Neuronal stem cell (in vitro differentiated cells): ENCODE data around the gene ACOXL.
A peak's percentile ranks its signal among the peaks of the same experiment; 100 is the strongest.

ENCODE experiments used
- DNase-seq: peaks from one replicate; pipeline ENCODE4 v3.0.0-alpha.2; 2013; ENCODE audit warnings: low spot score
- H2AFZ ChIP-seq: one replicate; pipeline ENCODE4 v1.6.1; 2013; ENCODE audit warnings: mild to moderate bottlenecking, low read length, inconsistent platforms
- H2AK5ac ChIP-seq: 2 replicates; pipeline ENCODE4 v1.6.1; 2013; ENCODE audit warnings: low read depth, mild to moderate bottlenecking, inconsistent platforms, low read length, moderate library complexity, mixed read lengths
- H2BK120ac ChIP-seq: 2 replicates; pipeline ENCODE4 v1.6.1; 2013; ENCODE audit warnings: low read depth, mild to moderate bottlenecking, inconsistent platforms, low read length, moderate library complexity, mixed read lengths
- H2BK12ac ChIP-seq: one replicate; pipeline ENCODE4 v1.6.1; 2013; ENCODE audit warnings: low read length, inconsistent platforms
- H2BK15ac ChIP-seq: 2 replicates; pipeline ENCODE4 v1.6.1; 2013; ENCODE audit warnings: mild to moderate bottlenecking, low read length, inconsistent platforms, mixed read lengths
- H2BK5ac ChIP-seq: one replicate; pipeline ENCODE4 v1.6.1; 2013; ENCODE audit warnings: inconsistent platforms, mild to moderate bottlenecking, low read length, moderate library complexity
- H3K14ac ChIP-seq: one replicate; pipeline ENCODE4 v1.6.1; 2013; ENCODE audit warnings: low read length, inconsistent platforms
- H3K18ac ChIP-seq: 2 replicates; pipeline ENCODE4 v1.6.1; 2013; ENCODE audit warnings: low read length, inconsistent platforms
- H3K23ac ChIP-seq: 2 replicates; pipeline ENCODE4 v1.6.1; 2013; ENCODE audit warnings: low read depth, mild to moderate bottlenecking, mixed read lengths, low read length, inconsistent platforms; ENCODE audit not compliant: poor library complexity
- H3K27ac ChIP-seq: replicated peaks from 3 replicates; pipeline ENCODE4 v1.5.1; 2013; ENCODE audit warnings: low read length, inconsistent platforms
- H3K27me3 ChIP-seq, 3 experiments: 2 replicates each; pipeline ENCODE4 v1.6.1; 2013; ENCODE audit warnings: low read length in 3 of 3, mild to moderate bottlenecking in 2 of 3, inconsistent platforms in 1 of 3, low read depth in 1 of 3, mixed read lengths in 1 of 3, moderate library complexity in 1 of 3; ENCODE audit not compliant: control insufficient read depth in 3 of 3, insufficient read depth in 3 of 3
- H3K36me3 ChIP-seq, 2 donors: replicated peaks in 1 of 2; 2 replicates each; pipeline ENCODE4 v1.6.1; 2013; ENCODE audit warnings: low read length in 2 of 2; ENCODE audit not compliant: control insufficient read depth in 2 of 2, insufficient read depth in 2 of 2
- H3K4ac ChIP-seq: 2 replicates; pipeline ENCODE4 v1.6.1; 2013; ENCODE audit warnings: inconsistent platforms, mild to moderate bottlenecking, low read length, moderate library complexity
- H3K4me1 ChIP-seq, 2 donors: 1 replicate in 1 of 2; 2 replicates in 1 of 2; pipeline ENCODE4 v1.6.1; 2013; ENCODE audit warnings: low read length in 2 of 2, low read depth in 1 of 2; ENCODE audit not compliant: control insufficient read depth in 2 of 2, insufficient read depth in 1 of 2
- H3K4me2 ChIP-seq: one replicate; pipeline ENCODE4 v1.6.1; 2013; ENCODE audit warnings: mild to moderate bottlenecking, low read length, inconsistent platforms; ENCODE audit not compliant: insufficient read depth, poor library complexity, severe bottlenecking
- H3K4me3 ChIP-seq, 2 donors: 2 replicates each; pipeline ENCODE4 v1.5.1; 2013; ENCODE audit warnings: low read length in 2 of 2, mild to moderate bottlenecking in 2 of 2, inconsistent platforms in 1 of 2, moderate library complexity in 1 of 2
- H3K79me1 ChIP-seq: one replicate; pipeline ENCODE4 v1.6.1; 2013; ENCODE audit warnings: low read depth, mild to moderate bottlenecking, inconsistent platforms, low read length, moderate library complexity
- H3K9ac ChIP-seq: one replicate; pipeline ENCODE4 v1.6.1; 2013; ENCODE audit warnings: mild to moderate bottlenecking, low read depth, low read length, inconsistent platforms; ENCODE audit not compliant: poor library complexity
- H3K9me3 ChIP-seq, 2 donors: replicated peaks in 1 of 2; 2 replicates each; pipeline versions ENCODE3 to v1.6.1; 2013; ENCODE audit warnings: low read length in 2 of 2, mild to moderate bottlenecking in 2 of 2, inconsistent platforms in 1 of 2, low read depth in 1 of 2, mixed read lengths in 1 of 2, moderate library complexity in 1 of 2; ENCODE audit not compliant: control insufficient read depth in 2 of 2, insufficient read depth in 1 of 2
- H4K8ac ChIP-seq: one replicate; pipeline ENCODE4 v1.6.1; 2013; ENCODE audit warnings: low read depth, mild to moderate bottlenecking, inconsistent platforms, low read length, moderate library complexity
- H4K91ac ChIP-seq: one replicate; pipeline ENCODE4 v1.6.1; 2013; ENCODE audit warnings: low read length, low read depth, mild to moderate bottlenecking, inconsistent platforms; ENCODE audit not compliant: poor library complexity
- WGBS, 2 donors: extraction: QIAGEN DNeasy Blood & Tissue Kit; methylation state at CpG; one replicate each; pipeline ENCODE4 v1.1.7; 2013; ENCODE audit warnings: missing lambda C conversion rate in 2 of 2, mixed read lengths in 1 of 2; ENCODE audit not compliant: insufficient read length in 2 of 2, insufficient replicate concordance in 1 of 2; ENCODE audit errors: extremely low coverage in 2 of 2; 5-methylcytosine and 5-hydroxymethylcytosine counted together

ACOXL gene

DNA sequence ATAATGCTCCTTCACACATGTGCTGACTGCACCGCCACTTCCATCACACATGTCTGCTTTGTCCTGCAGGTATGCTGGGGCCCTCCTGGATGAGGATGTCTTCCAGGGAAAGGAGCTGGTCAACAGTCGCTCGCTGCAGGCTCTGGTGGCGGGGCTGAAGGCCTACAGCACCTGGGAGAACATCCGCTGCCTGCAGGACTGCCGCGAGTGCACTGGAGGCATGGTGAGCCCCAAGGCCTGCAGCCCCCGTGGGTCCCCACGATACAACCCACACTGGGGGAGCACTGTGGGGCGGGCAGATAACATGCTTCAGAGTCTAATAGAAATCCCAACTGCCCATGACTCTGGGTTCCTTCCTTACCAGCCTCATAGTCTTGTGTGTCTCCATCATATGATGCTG, 201.0 kb downstream of the ACOXL start:
- Histone ChIP-seq H4K8ac (no peak overlapping the region), H3K36me3 (no peaks in the 10 kb centered on the region), H3K79me1 (peaks cover 2% of the 10 kb centered on the region), H3K18ac (peak overlapping the region; percentile 60), H2BK120ac (peak overlapping the region; percentile 42), H3K4me3 (peak overlapping the region in 1 of 2 donors; percentile 52), H3K27ac (no peak overlapping the region), H2BK12ac (no peak overlapping the region), H3K4ac (no peak overlapping the region), H4K91ac (no peak overlapping the region), H2AFZ (no peak overlapping the region), H3K9me3 (peaks cover 4 to 5% of the 10 kb centered on the region in 2 donors), H2AK5ac (no peak overlapping the region), H3K27me3 (peaks cover 0 to 3% (median 0%) of the 10 kb centered on the region in 3 experiments), H3K14ac (peak overlapping the region; percentile 87), H3K23ac (peak overlapping the region; percentile 34), H2BK15ac (no peak overlapping the region), H3K9ac (no peak overlapping the region), H3K4me2 (no peak overlapping the region), H3K4me1 (peaks cover 0 to 1% of the 10 kb centered on the region in 2 donors), H2BK5ac (peak overlapping the region; percentile 10)
- DNase-seq: no peak
- no CpG with 5 or more reads among the region's 10 CpGs for WGBS, 2 donors

DNA sequence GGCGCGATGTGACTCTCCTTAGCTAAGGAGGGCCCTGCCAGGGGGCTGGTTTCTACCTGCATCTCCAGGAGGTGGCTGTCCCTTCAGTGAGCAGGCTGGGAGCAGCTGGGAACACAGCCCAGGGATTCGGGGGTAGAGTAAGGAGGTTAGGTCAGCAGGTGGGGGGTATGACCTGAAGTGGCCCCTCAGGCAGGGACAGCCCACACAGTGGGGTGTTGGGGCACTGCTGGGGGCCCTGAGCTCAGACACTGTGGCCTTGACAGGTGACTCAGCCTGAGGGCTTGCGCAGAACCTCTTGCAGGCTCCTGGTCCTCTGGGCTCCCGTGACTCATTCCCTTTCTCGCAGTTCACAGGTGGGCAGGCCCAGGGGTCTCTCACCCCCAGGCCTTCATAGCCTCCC, 202.6 kb downstream of the ACOXL start:
- Histone ChIP-seq H3K18ac (peak overlapping the region; percentile 85), H4K8ac (no peak overlapping the region), H3K4me2 (no peak overlapping the region), H3K4me3 (no peak overlapping the region), H2BK120ac (no peak overlapping the region), H3K36me3 (no peaks in the 10 kb centered on the region), H2AFZ (no peak overlapping the region), H3K4ac (no peak overlapping the region), H3K79me1 (peaks cover 2% of the 10 kb centered on the region), H3K14ac (no peak overlapping the region), H3K4me1 (peaks cover 0 to 1% of the 10 kb centered on the region in 2 donors), H2BK15ac (peak overlapping the region; percentile 72), H3K9ac (no peak overlapping the region), H2BK5ac (peak overlapping the region; percentile 75), H4K91ac (peak overlapping the region; percentile 44), H2BK12ac (no peak overlapping the region), H2AK5ac (peak overlapping the region; percentile 77), H3K27me3 (peaks cover 0 to 3% (median 0%) of the 10 kb centered on the region in 3 experiments), H3K9me3 (peaks cover under 1 to 1% of the 10 kb centered on the region in 2 donors), H3K23ac (peak overlapping the region; percentile 68), H3K27ac (no peak overlapping the region)
- WGBS, 2 donors: no CpG with 5 or more reads among the region's 6 CpGs
- no peak for DNase-seq

DNA sequence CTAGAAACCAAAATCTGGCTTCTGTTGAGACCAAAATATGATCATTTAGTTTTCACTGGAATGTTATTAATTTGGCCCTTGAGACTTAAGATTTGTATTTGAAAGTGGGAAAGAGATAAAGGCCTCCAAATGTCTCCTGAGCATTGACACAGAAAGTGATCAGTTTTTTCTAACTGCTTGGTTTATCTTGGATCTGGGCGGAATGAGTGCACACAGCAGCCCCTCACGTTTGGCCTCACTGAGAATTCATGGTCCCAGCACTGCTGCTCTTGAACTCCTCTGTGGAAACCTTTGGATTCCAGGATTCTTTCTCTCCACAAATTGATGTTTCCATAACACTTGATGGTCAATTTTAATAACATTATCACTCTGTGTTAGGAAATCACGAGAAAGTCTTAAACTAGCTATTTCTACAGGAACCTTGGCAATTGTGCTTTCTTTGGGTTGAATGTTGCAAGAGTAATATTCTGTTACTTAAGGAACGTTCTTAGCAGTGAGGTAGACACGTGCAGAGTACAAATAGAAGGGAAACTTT, 208.1 kb downstream of the ACOXL start:
- no peak overlapping the region for H4K91ac ChIP-seq
- no peak overlapping the region for H3K4me2 ChIP-seq
- no peak overlapping the region for H3K23ac ChIP-seq
- no peak overlapping the region for H3K9ac ChIP-seq
- no peak overlapping the region for H4K8ac ChIP-seq
- H3K14ac ChIP-seq: no peak overlapping the region
- H2BK12ac ChIP-seq: no peak overlapping the region
- no peak overlapping the region for H2AFZ ChIP-seq
- H3K27me3 ChIP-seq: no peaks in the 10 kb centered on the region
- no peaks in the 10 kb centered on the region for H3K36me3 ChIP-seq
- H2AK5ac ChIP-seq: no peak overlapping the region
- H2BK15ac ChIP-seq: no peak overlapping the region
- H3K4me3 ChIP-seq: no peak overlapping the region
- no peaks in the 10 kb centered on the region for H3K9me3 ChIP-seq
- H2BK5ac ChIP-seq: no peak overlapping the region
- H3K79me1 ChIP-seq: peaks cover under 1% of the 10 kb centered on the region
- no peak overlapping the region for H3K27ac ChIP-seq
- no peak for DNase-seq
- no CpG with 5 or more reads among the region's 5 CpGs for WGBS, 2 donors
- H3K4me1 ChIP-seq: peaks cover 0 to 1% of the 10 kb centered on the region in 2 donors
- no peak overlapping the region for H2BK120ac ChIP-seq
- H3K18ac ChIP-seq: no peak overlapping the region
- no peak overlapping the region for H3K4ac ChIP-seq

DNA sequence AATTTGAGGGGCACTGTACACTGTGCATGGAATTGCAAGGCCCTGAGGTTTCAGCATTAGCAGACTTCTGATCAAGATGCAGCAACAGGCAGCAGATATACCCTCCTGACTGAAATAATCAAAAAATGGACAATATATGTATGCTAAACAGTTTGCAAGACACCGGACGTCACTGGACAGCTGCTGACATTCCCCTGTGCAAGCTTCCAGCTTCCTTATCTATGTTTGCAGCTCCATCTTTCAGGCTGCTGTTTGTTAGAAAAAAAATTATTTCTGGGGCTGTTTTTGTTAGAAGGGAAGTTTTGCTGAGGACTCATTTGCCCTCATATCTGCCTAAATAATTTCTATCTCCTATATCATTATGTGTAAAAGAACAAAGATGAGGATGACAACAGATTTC, 208.9 kb downstream of the ACOXL start:
- H3K4me2 ChIP-seq: no peak overlapping the region
- no peaks in the 10 kb centered on the region for H3K4me1 ChIP-seq
- H3K9ac ChIP-seq: no peak overlapping the region
- no peak overlapping the region for H3K4ac ChIP-seq
- H3K36me3 ChIP-seq: no peaks in the 10 kb centered on the region
- no peaks in the 10 kb centered on the region for H3K27me3 ChIP-seq
- no peak overlapping the region for H3K18ac ChIP-seq
- no CpG with 5 or more reads among the region's 2 CpGs for WGBS, 2 donors
- no peak for DNase-seq
- H2AK5ac ChIP-seq: no peak overlapping the region
- H3K14ac ChIP-seq: no peak overlapping the region
- H3K9me3 ChIP-seq: no peaks in the 10 kb centered on the region
- H2AFZ ChIP-seq: no peak overlapping the region
- no peak overlapping the region for H3K27ac ChIP-seq
- no peaks in the 10 kb centered on the region for H3K79me1 ChIP-seq
- no peak overlapping the region for H2BK120ac ChIP-seq
- H4K91ac ChIP-seq: no peak overlapping the region
- no peak overlapping the region for H4K8ac ChIP-seq
- no peak overlapping the region for H3K4me3 ChIP-seq
- no peak overlapping the region for H2BK15ac ChIP-seq
- H2BK12ac ChIP-seq: no peak overlapping the region
- no peak overlapping the region for H2BK5ac ChIP-seq
- no peak overlapping the region for H3K23ac ChIP-seq
